H1 (cell line): Measurements from ENCODE around the gene WASL. TPM values are rescaled to one million over a fixed set of nuclear protein-coding genes. Genes with fewer than 3 reads are reported as not detected.
A peak's percentile ranks its signal among the peaks of the same experiment; 100 is the strongest.

Experiments
- CTCF ChIA-PET: fragments of 300-600 bp; sonication (Branson Sonifier 250); formaldehyde crosslinking; loops from one replicate; lab custom pipeline; 2021; ENCODE audit not compliant: partially characterized antibody; lab: Charles Lee
- POLR2A ChIA-PET: fragments of 300-600 bp; sonication (Branson Sonifier 250); formaldehyde crosslinking; loops from one replicate; lab custom pipeline; 2021; ENCODE audit warnings: inconsistent platforms; ENCODE audit not compliant: partially characterized antibody; lab: Charles Lee
- DNase-seq, 2 experiments: peaks; one replicate each; pipeline versions ENCODE4 v3.0.0 to v3.0.0-alpha.2; 2010 to 2022; ENCODE audit warnings: low spot score in 2 of 2, low read depth in 1 of 2, mixed read lengths in 1 of 2
- FAIRE-seq: peaks from 2 replicates; lab custom pipeline; 2011; peaks lifted over from hg19 to GRCh38; lab: Jason Lieb, UNC
- H2AFZ ChIP-seq: 2 replicates; pipeline ENCODE4 v1.8.1; 2012; ENCODE audit warnings: low read length, inconsistent platforms
- H2AK5ac ChIP-seq: 2 replicates; pipeline ENCODE4 v1.6.1; 2013; ENCODE audit warnings: low read depth, low read length
- H2BK120ac ChIP-seq: replicated peaks from 2 replicates; pipeline ENCODE3; 2013; ENCODE audit warnings: low read depth, low read length, inconsistent platforms
- H2BK12ac ChIP-seq: 2 replicates; pipeline ENCODE4 v1.6.1; 2013; ENCODE audit warnings: low read depth, low read length
- H2BK15ac ChIP-seq: 2 replicates; pipeline ENCODE4 v1.6.1; 2013; ENCODE audit warnings: low read length
- H2BK20ac ChIP-seq: 2 replicates; pipeline ENCODE4 v1.6.1; 2013; ENCODE audit warnings: low read length
- H2BK5ac ChIP-seq: 2 replicates; pipeline ENCODE4 v1.6.1; 2013; ENCODE audit warnings: low read depth, low read length
- H3K14ac ChIP-seq: 2 replicates; pipeline ENCODE4 v1.6.1; 2013; ENCODE audit warnings: inconsistent platforms; ENCODE audit not compliant: insufficient read length
- H3K18ac ChIP-seq: 2 replicates; pipeline ENCODE4 v1.6.1; 2013; ENCODE audit warnings: low read length; ENCODE audit errors: extremely low read depth
- H3K23ac ChIP-seq: 2 replicates; pipeline ENCODE4 v1.6.1; 2013; ENCODE audit warnings: inconsistent platforms; ENCODE audit not compliant: insufficient read length
- H3K23me2 ChIP-seq: 2 replicates; pipeline ENCODE4 v1.6.1; 2013; ENCODE audit warnings: low read depth, low read length
- H3K27ac ChIP-seq: 2 replicates; pipeline ENCODE4 v1.6.1; 2011; ENCODE audit warnings: low read depth, low read length, inconsistent platforms
- H3K27me3 ChIP-seq, 4 experiments: replicated peaks in 1 of 4; 1 replicate in 1 of 4; 2 replicates in 3 of 4; pipeline versions ENCODE4 v1.6.1 to v1.8.1; 2011 to 2013; ENCODE audit warnings: low read length in 3 of 4, mild to moderate bottlenecking in 3 of 4, inconsistent platforms in 2 of 4, mixed read lengths in 2 of 4, moderate library complexity in 1 of 4; ENCODE audit not compliant: control insufficient read depth in 3 of 4, insufficient read depth in 3 of 4; ENCODE audit errors: extremely low read depth in 1 of 4
- H3K36me3 ChIP-seq, 4 experiments: 2 replicates each; pipeline versions ENCODE4 v1.6.1 to v1.8.1; 2011 to 2013; ENCODE audit warnings: mild to moderate bottlenecking in 4 of 4, low read length in 3 of 4, moderate library complexity in 2 of 4, control low read depth in 1 of 4, inconsistent platforms in 1 of 4; ENCODE audit not compliant: insufficient read depth in 4 of 4, control insufficient read depth in 2 of 4
- H3K4ac ChIP-seq: replicated peaks from 2 replicates; pipeline ENCODE3; 2013; ENCODE audit warnings: low read length, low read depth, mixed read lengths, inconsistent platforms; ENCODE audit not compliant: insufficient read length
- H3K4me1 ChIP-seq, 4 experiments: replicated peaks in 1 of 4; 1 replicate in 1 of 4; 2 replicates in 3 of 4; pipeline versions ENCODE4 v1.6.1 to v1.8.1; 2011 to 2013; ENCODE audit warnings: low read length in 3 of 4, inconsistent platforms in 2 of 4, mixed read lengths in 1 of 4; ENCODE audit not compliant: insufficient read depth in 4 of 4, control insufficient read depth in 3 of 4
- H3K4me2 ChIP-seq, 2 experiments: 2 replicates each; pipeline versions ENCODE4 v1.6.1 to v1.8.1; 2011 to 2013; ENCODE audit warnings: low read depth in 2 of 2, low read length in 2 of 2, control low read depth in 1 of 2, inconsistent platforms in 1 of 2, mild to moderate bottlenecking in 1 of 2; ENCODE audit not compliant: insufficient read depth in 1 of 2
- H3K4me3 ChIP-seq, 4 experiments: fragments of 200-600, 300-600 bp in 1 of 4; sonication (generic), shearing (Covaris generic), sonication (Bioruptor Twin) in 1 of 4; 2 replicates each; pipeline versions ENCODE4 v1.5.1 to v1.8.1; 2011 to 2016; ENCODE audit warnings: low read length in 4 of 4, low read depth in 3 of 4, control low read depth in 2 of 4, inconsistent platforms in 2 of 4, mild to moderate bottlenecking in 2 of 4, mixed read lengths in 1 of 4, moderate library complexity in 1 of 4; ENCODE audit not compliant: insufficient read depth in 2 of 4; ENCODE audit errors: extremely low read depth in 1 of 4
- H3K56ac ChIP-seq: replicated peaks from 2 replicates; pipeline ENCODE3; 2013; ENCODE audit warnings: low read depth, mild to moderate bottlenecking, mixed read lengths, low read length, inconsistent platforms; ENCODE audit not compliant: insufficient read length
- H3K79me1 ChIP-seq: 2 replicates; pipeline ENCODE4 v1.6.1; 2013; ENCODE audit warnings: low read depth, low read length, control low read depth
- H3K79me2 ChIP-seq, 2 experiments: 2 replicates each; pipeline versions ENCODE4 v1.6.1 to v1.8.1; 2012 to 2013; ENCODE audit warnings: low read length in 2 of 2, mild to moderate bottlenecking in 2 of 2, inconsistent platforms in 1 of 2; ENCODE audit not compliant: insufficient read depth in 2 of 2, control insufficient read depth in 1 of 2
- H3K9ac ChIP-seq, 4 experiments: replicated peaks in 1 of 4; 1 replicate in 1 of 4; 2 replicates in 3 of 4; pipeline versions ENCODE4 v1.6.1 to v1.8.1; 2011 to 2013; ENCODE audit warnings: low read depth in 3 of 4, low read length in 3 of 4, control low read depth in 2 of 4, mild to moderate bottlenecking in 2 of 4, moderate library complexity in 2 of 4, inconsistent platforms in 1 of 4; ENCODE audit errors: extremely low read depth in 1 of 4
- H3K9me3 ChIP-seq, 2 experiments: 2 replicates each; pipeline versions ENCODE4 v1.6.1 to v1.8.1; 2012 to 2013; ENCODE audit warnings: mild to moderate bottlenecking in 2 of 2, moderate library complexity in 2 of 2, control low read depth in 1 of 2, inconsistent platforms in 1 of 2, low read depth in 1 of 2, low read length in 1 of 2, mixed read lengths in 1 of 2; ENCODE audit not compliant: insufficient read depth in 2 of 2
- H4K20me1 ChIP-seq, 2 experiments: replicated peaks in 1 of 2; 2 replicates each; pipeline versions ENCODE3 to v1.8.1; 2011 to 2013; ENCODE audit warnings: inconsistent platforms in 2 of 2, low read length in 2 of 2, mild to moderate bottlenecking in 1 of 2; ENCODE audit not compliant: insufficient read depth in 2 of 2, control insufficient read depth in 1 of 2
- H4K5ac ChIP-seq: 2 replicates; pipeline ENCODE4 v1.6.1; 2013; ENCODE audit warnings: low read length, low read depth, mixed read lengths, inconsistent platforms; ENCODE audit not compliant: insufficient read length
- H4K8ac ChIP-seq: 2 replicates; pipeline ENCODE4 v1.8.0; 2013; ENCODE audit warnings: mild to moderate bottlenecking, moderate library complexity, low read length, inconsistent platforms; ENCODE audit not compliant: insufficient read depth; ENCODE audit errors: extremely low read depth
- H4K91ac ChIP-seq: replicated peaks from 2 replicates; pipeline ENCODE3; 2013; ENCODE audit warnings: low read length, mixed read lengths, inconsistent platforms; ENCODE audit not compliant: insufficient read length
- ATF3 ChIP-seq: IDR thresholded peaks from 2 replicates; pipeline ENCODE4 v1.6.1; 2011; ENCODE audit warnings: low read depth, mild to moderate bottlenecking, low read length; ENCODE audit not compliant: insufficient read depth
- BCL11A ChIP-seq, 2 experiments: IDR thresholded peaks; one replicate each; pipeline ENCODE4 v1.6.1; 2011; ENCODE audit warnings: low read depth in 2 of 2, low read length in 2 of 2, mild to moderate bottlenecking in 2 of 2
- BRCA1 ChIP-seq: IDR thresholded peaks from 2 replicates; pipeline ENCODE4 v1.6.1; 2012; ENCODE audit warnings: low read depth, low read length, improper control_type of control experiment
- CTCF ChIP-seq, 3 experiments: IDR thresholded peaks; 1 replicate in 2 of 3; 2 replicates in 1 of 3; pipeline versions ENCODE4 v1.5.1 to v1.6.1; 2011; ENCODE audit warnings: low read length in 3 of 3, mild to moderate bottlenecking in 3 of 3, inconsistent platforms in 2 of 3, low read depth in 1 of 3, moderate library complexity in 1 of 3; ENCODE audit not compliant: insufficient read depth in 1 of 3; ENCODE audit errors: control extremely low read depth in 1 of 3
- HDAC2 ChIP-seq, 2 experiments: fragments of 300-600 bp in 1 of 2; sonication (generic) in 1 of 2; IDR thresholded peaks; 2 replicates each; pipeline ENCODE4 v1.6.1; 2011 to 2012; ENCODE audit warnings: low read depth in 2 of 2, low read length in 2 of 2, mild to moderate bottlenecking in 2 of 2, moderate library complexity in 2 of 2, borderline replicate concordance in 1 of 2, inconsistent platforms in 1 of 2
- HDAC6 ChIP-seq: IDR thresholded peaks from one replicate; pipeline ENCODE4 v1.7.1; 2012; ENCODE audit warnings: low read depth, mild to moderate bottlenecking, inconsistent platforms, low read length, moderate library complexity
- POU5F1 ChIP-seq: IDR thresholded peaks from 2 replicates; pipeline ENCODE4 v1.6.1; 2011; ENCODE audit warnings: low read depth, mild to moderate bottlenecking, low read length, moderate library complexity
- YY1 ChIP-seq: IDR thresholded peaks from 2 replicates; pipeline ENCODE4 v1.6.1; 2011; ENCODE audit warnings: low read depth, mild to moderate bottlenecking, low read length
- WGBS, 2 experiments: shearing (Covaris generic) in 1 of 2; methylation state at CpG; one replicate each; pipeline versions ENCODE4 v1.1.6 to v1.1.7; 2013 to 2015; ENCODE audit warnings: low lambda C conversion rate in 2 of 2, mixed read lengths in 2 of 2, inconsistent platforms in 1 of 2, low coverage in 1 of 2, missing lambda C conversion rate in 1 of 2; ENCODE audit not compliant: insufficient replicate concordance in 2 of 2, insufficient coverage in 1 of 2, insufficient read length in 1 of 2; ENCODE audit errors: extremely low coverage in 1 of 2, missing lambda C conversion rate in 1 of 2; 5-methylcytosine and 5-hydroxymethylcytosine counted together
- polyA plus RNA-seq, 7 experiments: library from polyadenylated mRNA; depleted of rRNA in 3 of 7; stranded (reverse) in 5 of 7; unstranded in 2 of 7; fragments of >200 nt in 5 of 7; fragments of 200-250 nt in 2 of 7; gene quantifications; 1 replicate in 5 of 7; 2 replicates in 1 of 7; 4 replicates in 1 of 7; pipeline versions ENCODE4 v1.2.1 to v1.2.3, GENCODE V29; 2011 to 2013; ENCODE audit warnings: missing spikeins in 2 of 7, mixed read lengths in 2 of 7
- total RNA-seq: library from RNA; stranded (reverse); fragmentation: NEBNext Ultra II Directional; extraction: Animal tissue kit (Norgen Biotek cat#: 25700); gene quantifications from 2 replicates; pipeline ENCODE4 v1.2.1, GENCODE V29; 2021

The WASL gene
- total and polyA plus RNA-seq, 2 of the 8 experiments (the other 6 are each of a cell fraction or from before 2014, with no cell fraction given), result 7.7 to 38.9 TPM

GRCh38 chr7:123669485-123669884 lies 79.3 kb downstream of the WASL start:
- Histone ChIP-seq H3K79me1 (no peaks in the 10 kb centered on the region), H4K91ac (no peak overlapping the region), H3K4me2 (no peak overlapping the region), H3K23me2 (no peaks in the 10 kb centered on the region), H3K27ac (no peak overlapping the region), H2BK120ac (peak overlapping the region; percentile 33), H2BK15ac (no peak overlapping the region), H2AK5ac (no peak overlapping the region), H3K36me3 (no peaks in the 10 kb centered on the region), H2BK12ac (no peak overlapping the region), H4K8ac (no peak overlapping the region), H2BK5ac (no peak overlapping the region), H3K23ac (no peak overlapping the region), H3K4ac (no peak overlapping the region), H3K4me1 (0 out of 7 replicates have a peak, but pooled peaks cover 0 to 3% (median 0%) of the 10 kb centered on the region in 4 experiments), H3K18ac (no peak overlapping the region), H3K56ac (no peak overlapping the region), H2AFZ (no peak overlapping the region), H4K5ac (no peak overlapping the region), H3K14ac (no peak overlapping the region), H3K27me3 (no peaks in the 10 kb centered on the region), H3K9ac (no peak overlapping the region), H3K79me2 (no peaks in the 10 kb centered on the region), H2BK20ac (no peak overlapping the region), H3K4me3 (no peak overlapping the region), H3K9me3 (no peaks in the 10 kb centered on the region), H4K20me1 (no peaks in the 10 kb centered on the region)
- WGBS, 2 experiments, result 95 to 100% methylated on average over 1 to 7 of the region's 7 CpGs
- ChIA-PET POLR2A (no interaction called here), CTCF (interaction anchor here (0.9 to 1.4 kb wide), 5 partner anchors 10 to 70 kb away, joined by 3 to 6 read pairs (median 3); no protein-coding TSS in a partner anchor)
- FAIRE-seq, result no peak
- DNase-seq, result no peak
- TF ChIP-seq CTCF (IDR thresholded peaks at IDR 0.05; ENCODE audit: control extremely low read depth in 1 of 3, insufficient read depth in 1 of 3, low read depth in 1 of 3, low read length in 3 of 3) (no peak), ATF3 (no peak), POU5F1 (no peak), YY1 (no peak), HDAC2 (IDR thresholded peaks at IDR 0.05; ENCODE audit: borderline replicate concordance in 1 of 2, low read depth in 2 of 2, low read length in 2 of 2) (no peak), HDAC6 (no peak), BRCA1 (no peak), BCL11A (IDR thresholded peaks at IDR 0.05; ENCODE audit: low read depth in 2 of 2, low read length in 2 of 2) (no peak)
